ENCODE results near the gene TMCO6. TPM values are rescaled to one million over a fixed set of nuclear protein-coding genes. Genes with fewer than 3 reads are reported as not detected.

TMCO6 gene
- total and polyA plus RNA-seq, 9 of the 15 experiments (the other 6 are each of a cell fraction or from before 2014, with no cell fraction given), result 3.4 to 46.4 (median 16.7) TPM

GRCh38 chr5:140690941-140691924, 52.0 kb downstream of the TMCO6 start, which contains the start of the genes HARS1 and HARS2 (continued):
- TF ChIP-seq TRIM25 (IDR thresholded peaks at IDR 0.05; ENCODE audit: borderline replicate concordance), result no peak; the same call in 1 of the 2 replicates
- TF ChIP-seq RBFOX2 (IDR thresholded peaks at IDR 0.05; ENCODE audit: low read depth, low read length), result peak; percentile 97
- peak; percentile 95 for TF ChIP-seq NKRF (IDR thresholded peaks at IDR 0.05; ENCODE audit: borderline replicate concordance)
- no peak for TF ChIP-seq ZFP1 (CRISPR knock-in tag; IDR thresholded peaks at IDR 0.05)
- no peak for TF ChIP-seq STAG1 (CRISPR knock-in tag; IDR thresholded peaks at IDR 0.05; ENCODE audit: borderline replicate concordance)
- peak; percentile 93 for TF ChIP-seq TAF9B (IDR thresholded peaks at IDR 0.05; ENCODE audit: partially characterized antibody)
- TF ChIP-seq HEY1 (CRISPR knock-in tag; IDR thresholded peaks at IDR 0.05; ENCODE audit: borderline replicate concordance), result no peak
- TF ChIP-seq POLR2AphosphoS5 (IDR thresholded peaks at IDR 0.05; ENCODE audit: control insufficient read depth, insufficient read depth, low read depth, low read length), result peak; percentile 79
- TF ChIP-seq PATZ1 (CRISPR knock-in tag; IDR thresholded peaks at IDR 0.05; ENCODE audit: borderline replicate concordance), result no peak
- TF ChIP-seq THAP12 (CRISPR knock-in tag; IDR thresholded peaks at IDR 0.05), result peak; percentile 80
- TF ChIP-seq CHD2 (IDR thresholded peaks at IDR 0.05; ENCODE audit: low read depth, low read length), result 0 out of 2 replicates have a peak, but pooled peaks have one; percentile 19
- peak; percentile 32; the same call in 1 of the 2 replicates for TF ChIP-seq NFIC (IDR thresholded peaks at IDR 0.05)
- no peak for TF ChIP-seq ZNF134 (CRISPR knock-in tag; conservative IDR thresholded peaks at IDR 0.05)
- no peak for TF ChIP-seq ATF4 (CRISPR knock-in tag; IDR thresholded peaks at IDR 0.05)
- no peak for TF ChIP-seq TCF7 (IDR thresholded peaks at IDR 0.05; ENCODE audit: borderline replicate concordance)
- TF ChIP-seq SPI1 (IDR thresholded peaks at IDR 0.05; ENCODE audit: borderline replicate concordance, low read depth, low read length), result no peak
- TF ChIP-seq ESRRA (IDR thresholded peaks at IDR 0.05; ENCODE audit: borderline replicate concordance, low read depth), result peak; percentile 60; the same call in 1 of the 2 replicates

All from K562 (cell line).